ENCODE data around the gene CA12. TPM values are rescaled to one million over a fixed set of nuclear protein-coding genes. Genes with fewer than 3 reads are reported as not detected.

Gene CA12
- total and polyA plus RNA-seq, 9 of the 15 experiments (the other 6 are each of a cell fraction or from before 2014, with no cell fraction given) = 0.01 to 0.78 (median 0.15) TPM; not detected in 1

DNA sequence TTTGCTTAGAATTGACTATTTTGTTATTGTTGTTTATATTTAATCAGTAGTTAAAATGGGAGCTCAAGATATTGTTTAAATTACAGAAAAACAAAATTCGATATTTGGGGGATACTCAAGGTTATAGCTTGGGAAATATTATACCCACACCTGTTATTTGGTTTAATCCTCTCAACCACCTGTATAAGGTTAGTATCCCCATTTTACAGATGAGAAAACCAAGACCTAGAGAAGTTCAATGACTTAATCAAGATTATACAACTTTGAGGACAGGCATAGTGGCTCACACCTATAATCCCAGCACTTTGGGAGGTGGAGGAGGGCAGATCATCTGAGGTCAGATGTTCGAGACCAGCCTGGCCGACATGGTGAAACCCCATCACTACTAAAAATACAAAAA lies 39.8 kb upstream of the CA12 start:
- Histone ChIP-seq H3K9ac (ENCODE audit: insufficient read depth in 1 of 2, low read depth in 2 of 2, low read length in 2 of 2) (no peak overlapping the region), H3K4me3 (no peak overlapping the region), H3K27me3 (ENCODE audit: control insufficient read depth in 2 of 2, insufficient read depth in 2 of 2, low read length in 2 of 2) (no peaks in the 10 kb centered on the region), H3K9me3 (replicated peaks; ENCODE audit: control insufficient read depth, insufficient read depth, low read depth, low read length) (no peaks in the 10 kb centered on the region), H3K36me3 (ENCODE audit: control insufficient read depth, insufficient read depth, low read length) (no peaks in the 10 kb centered on the region), H2AFZ (ENCODE audit: low read depth, low read length) (peak overlapping the region; percentile 100), H3K79me2 (ENCODE audit: control insufficient read depth, insufficient read depth, low read length) (no peaks in the 10 kb centered on the region), H3K9me1 (ENCODE audit: control insufficient read depth, insufficient read depth, low read length) (no peaks in the 10 kb centered on the region), H3K4me1 (replicated peaks in 1 of 2; ENCODE audit: control insufficient read depth in 2 of 2, insufficient read depth in 2 of 2, low read length in 2 of 2) (peaks cover 0 to 15% of the 10 kb centered on the region in 2 experiments; a peak in 3 of 5 replicates), H3K27ac (ENCODE audit: extremely low read depth, low read depth, low read length) (no peak overlapping the region), H3K4me2 (ENCODE audit: insufficient read depth, low read length) (no peak overlapping the region), H4K20me1 (replicated peaks; ENCODE audit: control insufficient read depth, insufficient read depth, low read length) (no peaks in the 10 kb centered on the region)
- DNase-seq (ENCODE audit: extremely low read depth in 1 of 4, low spot score in 3 of 4) = no peak
- no peak for TF ChIP-seq ZNF212 (CRISPR knock-in tag; IDR thresholded peaks at IDR 0.05)
- TF ChIP-seq POU5F1 (IDR thresholded peaks at IDR 0.05; ENCODE audit: borderline replicate concordance, low read depth, low read length, partially characterized antibody) = no peak
- TF ChIP-seq ADNP (tag; IDR thresholded peaks at IDR 0.05) = peak; percentile 84
- peak; percentile 82 for TF ChIP-seq RBM25 (IDR thresholded peaks at IDR 0.05; ENCODE audit: low read depth, low read length, severe bottlenecking)
- no peak for TF ChIP-seq NONO (IDR thresholded peaks at IDR 0.05; ENCODE audit: low read depth in 2 of 2, low read length in 1 of 2)
- peak; percentile 40 to 54; a peak in 2 of 4 replicates for TF ChIP-seq KDM1A (IDR thresholded peaks at IDR 0.05)
- TF ChIP-seq ZNF140 (CRISPR knock-in tag; IDR thresholded peaks at IDR 0.05) = no peak
- TF ChIP-seq RAD21 (CRISPR knock-in tag; conservative IDR thresholded peaks at IDR 0.05 in 1 of 2, IDR thresholded peaks at IDR 0.05 in 1 of 2) = no peak
- TF ChIP-seq, protein P1, sequence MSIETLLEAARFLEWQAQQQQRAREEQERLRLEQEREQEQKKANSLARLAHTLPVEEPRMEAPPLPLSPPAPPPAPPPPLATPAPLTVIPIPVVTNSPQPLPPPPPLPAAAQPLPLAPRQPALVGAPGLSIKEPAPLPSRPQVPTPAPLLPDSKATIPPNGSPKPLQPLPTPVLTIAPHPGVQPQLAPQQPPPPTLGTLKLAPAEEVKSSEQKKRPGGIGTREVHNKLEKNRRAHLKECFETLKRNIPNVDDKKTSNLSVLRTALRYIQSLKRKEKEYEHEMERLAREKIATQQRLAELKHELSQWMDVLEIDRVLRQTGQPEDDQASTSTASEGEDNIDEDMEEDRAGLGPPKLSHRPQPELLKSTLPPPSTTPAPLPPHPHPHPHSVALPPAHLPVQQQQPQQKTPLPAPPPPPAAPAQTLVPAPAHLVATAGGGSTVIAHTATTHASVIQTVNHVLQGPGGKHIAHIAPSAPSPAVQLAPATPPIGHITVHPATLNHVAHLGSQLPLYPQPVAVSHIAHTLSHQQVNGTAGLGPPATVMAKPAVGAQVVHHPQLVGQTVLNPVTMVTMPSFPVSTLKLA (conservative IDR thresholded peaks at IDR 0.05) = no peak
- TF ChIP-seq CBX2 (IDR thresholded peaks at IDR 0.05; ENCODE audit: insufficient read depth, low read length, poor library complexity, severe bottlenecking) = no peak
- TF ChIP-seq BCOR (IDR thresholded peaks at IDR 0.05) = peak; percentile 90
- TF ChIP-seq ZNF644 (tag; IDR thresholded peaks at IDR 0.05; ENCODE audit: low read depth) = no peak
- no peak for TF ChIP-seq ZNF75A (CRISPR knock-in tag; IDR thresholded peaks at IDR 0.05)
- TF ChIP-seq HDAC2 (IDR thresholded peaks at IDR 0.05) = peak; percentile 47; the same call in 1 of the 2 replicates
- no TSS peak for BruUV-seq (replicated peaks)
- intact Hi-C loops (cut with micrococcal nuclease) (no loop called here), in situ Hi-C loops (cut with MboI) (loop anchor here (25.0 kb wide), 1 partner anchor 584 kb away; no protein-coding TSS in a partner anchor)
- ATAC-seq = no peak
- no peak for FAIRE-seq
- ChIA-PET POLR2A (interaction anchor here (1.1 kb wide), 2 partner anchors 9 to 102 kb away, joined by 3 to 5 read pairs; no protein-coding TSS in a partner anchor), CTCF (ENCODE audit: low intra/inter-chr PET ratio) (no interaction called here)
- 74% methylated on average over 3 of the region's 3 CpGs for WGBS (ENCODE audit: insufficient coverage, low coverage, missing lambda C conversion rate)
